ENCODE measurements around the gene PSMF1.

Gene PSMF1

GRCh38 chr20:1165521-1165920, 47.1 kb downstream of the PSMF1 start:
- no peak for DNase-seq

- DNase-seq: no peak
These were observed 47.5 kb downstream of the PSMF1 start for GRCh38 chr20:1165941-1166340.

- DNase-seq: no peak
These were observed 48.7 kb downstream of the PSMF1 start for GRCh38 chr20:1166948-1167720.

- DNase-seq: no peak
These were observed 50.8 kb downstream of the PSMF1 start for GRCh38 chr20:1169224-1169623.

- no peak for DNase-seq
These were observed 53.2 kb downstream of the PSMF1 start for GRCh38 chr20:1171461-1172093.

GRCh38 chr20:1173698-1174097, 55.3 kb downstream of the PSMF1 start:
- DNase-seq: no peak

- DNase-seq: no peak
These were observed 56.4 kb downstream of the PSMF1 start for GRCh38 chr20:1174787-1175186.

- DNase-seq: no peak
These were observed 59.3 kb downstream of the PSMF1 start for GRCh38 chr20:1177680-1178079.

- no peak for DNase-seq
These were observed 59.7 kb downstream of the PSMF1 start for GRCh38 chr20:1178103-1178502.

GRCh38 chr20:1178623-1179022, 60.2 kb downstream of the PSMF1 start:
- no peak for DNase-seq

- no peak for DNase-seq
These were observed 62.5 kb downstream of the PSMF1 start for GRCh38 chr20:1180949-1181348.

- DNase-seq: no peak
These were observed 63.7 kb downstream of the PSMF1 start for GRCh38 chr20:1182106-1182505.

GRCh38 chr20:1183153-1183552, 64.8 kb downstream of the PSMF1 start:
- no peak for DNase-seq

GRCh38 chr20:1184260-1184637, 65.8 kb downstream of the PSMF1 start:
- DNase-seq: no peak

- DNase-seq: no peak
These were observed 66.4 kb downstream of the PSMF1 start, which contains the start of gene TMEM74B for GRCh38 chr20:1184638-1185315. TMEM74B (minus strand) TSS chr20:1184981; CDS start chr20:1183801, 1,180 bp downstream.

- no peak for DNase-seq
These were observed 66.9 kb downstream of the PSMF1 start for GRCh38 chr20:1185316-1185741.

GRCh38 chr20:1185790-1186334, 67.5 kb downstream of the PSMF1 start:
- DNase-seq: peak; percentile 29

- no peak for DNase-seq
These were observed 68.1 kb downstream of the PSMF1 start for GRCh38 chr20:1186367-1186991.

GRCh38 chr20:1187605-1188171, 69.3 kb downstream of the PSMF1 start:
- DNase-seq: no peak

- DNase-seq: no peak
These were observed 69.9 kb downstream of the PSMF1 start for GRCh38 chr20:1188347-1188746.

GRCh38 chr20:1189827-1190226, 71.4 kb downstream of the PSMF1 start:
- no peak for DNase-seq

GRCh38 chr20:1190847-1191246, 72.4 kb downstream of the PSMF1 start:
- no peak for DNase-seq

GRCh38 chr20:1191299-1191698, 72.9 kb downstream of the PSMF1 start:
- DNase-seq: no peak

All from CD4-positive, alpha-beta T cell treated with Interferon gamma for 1 hour (primary cell).